SK-N-SH (cell line): ENCODE measurements around the gene NRP2. TPM values are rescaled to one million over a fixed set of nuclear protein-coding genes. Genes with fewer than 3 reads are reported as not detected.

Experiments used
- CTCF ChIA-PET: fragments of 300-600, 350-600 bp; formaldehyde crosslinking; extraction: SDS; loops from one replicate; lab custom pipeline; 2021; lab: Yijun Ruan, JAX
- POLR2A ChIA-PET: fragments of 350-600 bp; sonication (Branson Sonifier 250); formaldehyde crosslinking; extraction: SDS; loops from one replicate; lab custom pipeline; 2020; ENCODE audit warnings: antibody characterized with exemption, inconsistent platforms; lab: Yijun Ruan, JAX
- DNase-seq: peaks from one replicate; pipeline ENCODE4 v3.0.0; 2012
- H2AFZ ChIP-seq: fragments of 200-600 bp; sonication (generic); 2 replicates; pipeline ENCODE4 v1.8.1; 2016; ENCODE audit warnings: antibody characterized with exemption, mild to moderate bottlenecking, low read depth
- H3F3A ChIP-seq: fragments of 200-600 bp; sonication (generic); replicated peaks from 2 replicates; pipeline ENCODE3; 2016; ENCODE audit warnings: antibody characterized with exemption, mild to moderate bottlenecking; ENCODE audit not compliant: insufficient read depth
- H3K27ac ChIP-seq, 2 experiments: fragments of 200-500 bp in 1 of 2; fragments of 200-600 bp in 1 of 2; sonication (Bioruptor generic) in 1 of 2; sonication (generic), shearing (Covaris generic) in 1 of 2; 2 replicates each; pipeline versions ENCODE4 v1.5.1 to v1.6.1; 2014 to 2016; ENCODE audit warnings: low read depth in 2 of 2, inconsistent platforms in 1 of 2, low read length in 1 of 2, mild to moderate bottlenecking in 1 of 2, mixed read lengths in 1 of 2
- H3K27me3 ChIP-seq: fragments of 200-600 bp; sonication (generic), shearing (Covaris generic); 2 replicates; pipeline ENCODE4 v1.6.1; 2016; ENCODE audit warnings: mixed run types; ENCODE audit not compliant: insufficient read depth
- H3K36me3 ChIP-seq, 2 experiments: fragments of 200-500 bp in 1 of 2; fragments of 200-600 bp in 1 of 2; sonication (Bioruptor generic) in 1 of 2; sonication (generic) in 1 of 2; replicated peaks in 1 of 2; 2 replicates each; pipeline versions ENCODE3 to v1.5.1; 2014 to 2016; ENCODE audit warnings: low read length in 1 of 2, mild to moderate bottlenecking in 1 of 2; ENCODE audit not compliant: insufficient read depth in 2 of 2, control insufficient read depth in 1 of 2
- H3K4me1 ChIP-seq, 2 experiments: fragments of 200-500 bp in 1 of 2; fragments of 200-600 bp in 1 of 2; sonication (Bioruptor generic) in 1 of 2; sonication (generic), shearing (Covaris generic) in 1 of 2; 2 replicates each; pipeline versions ENCODE4 v1.5.1 to v1.6.1; 2014 to 2016; ENCODE audit warnings: low read depth in 1 of 2, low read length in 1 of 2, mixed run types in 1 of 2; ENCODE audit not compliant: insufficient read depth in 2 of 2, control insufficient read depth in 1 of 2
- H3K4me2 ChIP-seq: fragments of 200-600 bp; sonication (generic), shearing (Covaris generic); 2 replicates; pipeline ENCODE4 v1.6.1; 2017; ENCODE audit warnings: mixed run types
- H3K4me3 ChIP-seq, 2 experiments: fragments of 200-500 bp in 1 of 2; fragments of 200-600 bp in 1 of 2; sonication (Bioruptor generic) in 1 of 2; sonication (generic), shearing (Covaris generic) in 1 of 2; 2 replicates each; pipeline versions ENCODE4 v1.5.1 to v1.8.1; 2014 to 2016; ENCODE audit warnings: low read depth in 2 of 2, inconsistent platforms in 1 of 2, low read length in 1 of 2, mild to moderate bottlenecking in 1 of 2, mixed read lengths in 1 of 2, moderate library complexity in 1 of 2
- H3K79me2 ChIP-seq: fragments of 200-600 bp; sonication (generic); 2 replicates; pipeline ENCODE4 v1.8.1; 2017; ENCODE audit warnings: mild to moderate bottlenecking; ENCODE audit not compliant: insufficient read depth
- H3K9ac ChIP-seq: fragments of 200-600 bp; sonication (generic); 2 replicates; pipeline ENCODE4 v1.6.1; 2017; ENCODE audit warnings: mixed run types
- H3K9me2 ChIP-seq: fragments of 200-600 bp; sonication (generic); 2 replicates; pipeline ENCODE4 v1.6.1; 2017; ENCODE audit warnings: mixed run types
- H3K9me3 ChIP-seq: fragments of 200-600 bp; sonication (generic); 2 replicates; pipeline ENCODE4 v1.6.1; 2017; ENCODE audit warnings: mixed run types, mild to moderate bottlenecking, moderate library complexity
- H4K20me1 ChIP-seq: fragments of 200-600 bp; sonication (generic); 2 replicates; pipeline ENCODE4 v1.6.1; 2017; ENCODE audit warnings: mild to moderate bottlenecking, mixed run types; ENCODE audit not compliant: insufficient read depth
- ELF1 ChIP-seq: IDR thresholded peaks from 2 replicates; pipeline ENCODE4 v1.4.0; 2012
- FOXJ3 ChIP-seq: sonication (generic); formaldehyde crosslinking; IDR thresholded peaks from 2 replicates; pipeline ENCODE4 v1.5.1; 2020; ENCODE audit warnings: mild to moderate bottlenecking, missing genetic modification reagents
- MEF2A ChIP-seq: IDR thresholded peaks from 2 replicates; pipeline ENCODE4 v1.4.0; 2012; ENCODE audit warnings: low read depth, borderline replicate concordance
- NFIC ChIP-seq: IDR thresholded peaks from 2 replicates; pipeline ENCODE4 v1.4.0; 2012; ENCODE audit warnings: borderline replicate concordance
- POLR2AphosphoS5 ChIP-seq: IDR thresholded peaks from 2 replicates; pipeline ENCODE4 v1.6.1; 2012; ENCODE audit warnings: low read depth, low read length
- RXRA ChIP-seq: IDR thresholded peaks from 2 replicates; pipeline ENCODE4 v1.4.0; 2012; ENCODE audit warnings: low read depth, mild to moderate bottlenecking, borderline replicate concordance
- SMC3 ChIP-seq: IDR thresholded peaks from 2 replicates; pipeline ENCODE4 v1.6.1; 2012; ENCODE audit warnings: low read depth, low read length, improper control_type of control experiment
- TCF12 ChIP-seq: IDR thresholded peaks from 2 replicates; pipeline ENCODE4 v1.4.0; 2012
- TEAD4 ChIP-seq: IDR thresholded peaks from 2 replicates; pipeline ENCODE4 v1.4.0; 2012; ENCODE audit warnings: mild to moderate bottlenecking, borderline replicate concordance; ENCODE audit not compliant: insufficient read depth
- WGBS: methylation state at CpG from one replicate; pipeline ENCODE4 v1.1.6; 2017; ENCODE audit warnings: low lambda C conversion rate; 5-methylcytosine and 5-hydroxymethylcytosine counted together
- polyA plus RNA-seq, 3 experiments: library from polyadenylated mRNA; depleted of rRNA; stranded (reverse); fragments of >200 nt; gene quantifications; 2 replicates each; pipeline ENCODE4 v1.2.3, GENCODE V29; 2012
- TF ChIP-seq, protein P1 (sequence below): IDR thresholded peaks from 2 replicates; pipeline ENCODE4 v1.4.0; 2012; ENCODE audit warnings: low read depth, borderline replicate concordance
- TF ChIP-seq, protein P2 (sequence below): fragments of 150-350 bp; IDR thresholded peaks from 2 replicates; pipeline ENCODE4 v1.6.1; 2016; ENCODE audit warnings: mild to moderate bottlenecking, low read depth, low read length

Gene NRP2
- polyA plus RNA-seq, 1 of the 3 experiments (the other 2 are of a cell fraction): 68.8 TPM

DNA sequence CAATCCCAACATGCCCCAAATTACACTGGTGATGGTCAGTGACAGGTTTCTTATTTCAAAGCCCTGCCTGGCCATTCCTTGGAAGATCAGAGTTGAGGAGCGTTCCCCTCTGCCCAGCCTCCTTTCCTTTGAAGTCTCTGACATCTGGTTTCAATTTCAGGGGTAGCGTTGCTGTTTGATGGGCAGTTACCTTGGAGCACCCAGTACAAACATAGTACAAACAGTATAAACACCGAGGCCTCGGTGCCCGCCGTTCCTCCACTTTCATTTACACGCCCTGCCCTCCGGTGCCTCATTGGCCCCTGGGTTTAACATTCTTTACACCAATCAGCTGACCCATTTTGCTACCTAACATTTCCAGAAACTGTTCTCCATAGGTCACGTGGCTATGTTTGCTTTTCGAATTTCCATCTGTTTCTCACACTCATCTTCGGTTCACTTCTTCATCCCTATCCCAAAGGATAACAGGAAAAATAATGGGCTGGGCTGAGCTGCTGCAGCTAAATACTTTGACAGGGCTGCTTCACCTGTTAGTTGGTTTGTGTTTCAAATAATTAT lies 65.6 kb downstream of the NRP2 start:
- ChIA-PET CTCF (interaction anchor here (0.8 to 1.5 kb wide), 6 partner anchors 12 to 178 kb away, joined by 3 to 5 read pairs (median 3); no protein-coding TSS in a partner anchor), POLR2A (no interaction called here)
- peaks cover 14 to 44% of the 10 kb centered on the region in 2 experiments for H3K36me3 ChIP-seq
- no peak overlapping the region for H3K4me2 ChIP-seq
- WGBS: 84% methylated on average over 11 of the region's 11 CpGs
- no peaks in the 10 kb centered on the region for H3K9me2 ChIP-seq
- H3K27me3 ChIP-seq: no peaks in the 10 kb centered on the region
- no peaks in the 10 kb centered on the region for H3F3A ChIP-seq
- TF ChIP-seq TEAD4 (no peak), NFIC (no peak), TCF12 (peak; percentile 49; the same call in 1 of the 2 replicates)
- no peaks in the 10 kb centered on the region for H4K20me1 ChIP-seq
- DNase-seq: no peak
- H2AFZ ChIP-seq: no peak overlapping the region
- no peaks in the 10 kb centered on the region for H3K9me3 ChIP-seq
- no peak overlapping the region for H3K27ac ChIP-seq
- H3K79me2 ChIP-seq: no peaks in the 10 kb centered on the region
- no peak overlapping the region for H3K9ac ChIP-seq
- no peak overlapping the region for H3K4me3 ChIP-seq
- peaks cover 0 to 47% of the 10 kb centered on the region in 2 experiments; a peak in 1 of 4 replicates for H3K4me1 ChIP-seq

DNA sequence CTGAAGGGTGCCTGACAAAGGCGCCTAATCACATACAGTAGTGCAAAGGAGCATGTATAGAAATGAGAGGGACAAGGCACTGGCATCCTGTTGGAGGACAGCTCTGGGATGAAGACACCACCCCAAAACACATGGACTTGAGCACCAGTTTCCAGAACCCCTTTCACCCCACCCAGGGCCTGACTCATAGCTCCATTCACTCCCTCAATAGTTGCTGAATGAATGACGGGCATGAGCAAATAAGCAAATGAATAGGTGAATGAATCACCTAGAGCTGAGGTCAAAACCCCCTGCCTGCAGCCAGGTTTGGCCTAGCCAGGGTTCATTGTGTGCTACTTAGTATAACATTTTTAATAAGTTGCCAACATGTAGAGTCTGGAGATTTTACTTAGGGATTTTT lies 66.3 kb downstream of the NRP2 start:
- peaks cover 17 to 46% of the 10 kb centered on the region in 2 experiments for H3K36me3 ChIP-seq
- H4K20me1 ChIP-seq: no peaks in the 10 kb centered on the region
- H3F3A ChIP-seq: no peaks in the 10 kb centered on the region
- no peak for DNase-seq
- no peaks in the 10 kb centered on the region for H3K9me2 ChIP-seq
- 85% methylated on average over 2 of the region's 2 CpGs for WGBS
- H2AFZ ChIP-seq: no peak overlapping the region
- no peak for TF ChIP-seq RXRA
- TF ChIP-seq ELF1: no peak
- TF ChIP-seq MEF2A: no peak
- TF ChIP-seq, protein P1, sequence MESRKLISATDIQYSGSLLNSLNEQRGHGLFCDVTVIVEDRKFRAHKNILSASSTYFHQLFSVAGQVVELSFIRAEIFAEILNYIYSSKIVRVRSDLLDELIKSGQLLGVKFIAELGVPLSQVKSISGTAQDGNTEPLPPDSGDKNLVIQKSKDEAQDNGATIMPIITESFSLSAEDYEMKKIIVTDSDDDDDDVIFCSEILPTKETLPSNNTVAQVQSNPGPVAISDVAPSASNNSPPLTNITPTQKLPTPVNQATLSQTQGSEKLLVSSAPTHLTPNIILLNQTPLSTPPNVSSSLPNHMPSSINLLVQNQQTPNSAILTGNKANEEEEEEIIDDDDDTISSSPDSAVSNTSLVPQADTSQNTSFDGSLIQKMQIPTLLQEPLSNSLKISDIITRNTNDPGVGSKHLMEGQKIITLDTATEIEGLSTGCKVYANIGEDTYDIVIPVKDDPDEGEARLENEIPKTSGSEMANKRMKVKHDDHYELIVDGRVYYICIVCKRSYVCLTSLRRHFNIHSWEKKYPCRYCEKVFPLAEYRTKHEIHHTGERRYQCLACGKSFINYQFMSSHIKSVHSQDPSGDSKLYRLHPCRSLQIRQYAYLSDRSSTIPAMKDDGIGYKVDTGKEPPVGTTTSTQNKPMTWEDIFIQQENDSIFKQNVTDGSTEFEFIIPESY: no peak
- TF ChIP-seq, protein P2, sequence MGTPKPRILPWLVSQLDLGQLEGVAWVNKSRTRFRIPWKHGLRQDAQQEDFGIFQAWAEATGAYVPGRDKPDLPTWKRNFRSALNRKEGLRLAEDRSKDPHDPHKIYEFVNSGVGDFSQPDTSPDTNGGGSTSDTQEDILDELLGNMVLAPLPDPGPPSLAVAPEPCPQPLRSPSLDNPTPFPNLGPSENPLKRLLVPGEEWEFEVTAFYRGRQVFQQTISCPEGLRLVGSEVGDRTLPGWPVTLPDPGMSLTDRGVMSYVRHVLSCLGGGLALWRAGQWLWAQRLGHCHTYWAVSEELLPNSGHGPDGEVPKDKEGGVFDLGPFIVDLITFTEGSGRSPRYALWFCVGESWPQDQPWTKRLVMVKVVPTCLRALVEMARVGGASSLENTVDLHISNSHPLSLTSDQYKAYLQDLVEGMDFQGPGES: no peak
- no peak for TF ChIP-seq TCF12
- no peak for TF ChIP-seq FOXJ3
- TF ChIP-seq POLR2AphosphoS5: no peak
- TF ChIP-seq SMC3: no peak
- peaks cover 0 to 49% of the 10 kb centered on the region in 2 experiments; a peak in 1 of 4 replicates for H3K4me1 ChIP-seq
- no peak overlapping the region for H3K4me3 ChIP-seq
- no peak overlapping the region for H3K27ac ChIP-seq
- no peak overlapping the region for H3K9ac ChIP-seq
- CTCF ChIA-PET: interaction anchor here (0.8 to 1.5 kb wide), 5 partner anchors 28 to 199 kb away, joined by 3 to 5 read pairs (median 3); no protein-coding TSS in a partner anchor
- H3K27me3 ChIP-seq: no peaks in the 10 kb centered on the region
- H3K4me2 ChIP-seq: no peak overlapping the region
- no peaks in the 10 kb centered on the region for H3K9me3 ChIP-seq
- H3K79me2 ChIP-seq: no peaks in the 10 kb centered on the region
- POLR2A ChIA-PET: no interaction called here
